ENCODE data around the gene GSDMA. TPM values are rescaled to one million over a fixed set of nuclear protein-coding genes. Genes with fewer than 3 reads are reported as not detected.

GSDMA gene
- total and polyA plus RNA-seq, 2 experiments from 2014 or later, result not detected

GRCh38 chr17:39935909-39936308, 26.9 kb upstream of the GSDMA start:
- no peaks in the 10 kb centered on the region for H3K36me3 ChIP-seq
- no peaks in the 10 kb centered on the region for H3K4me1 ChIP-seq (ENCODE audit: low read depth)
- H3K4me3 ChIP-seq, result no peak overlapping the region
- no peaks in the 10 kb centered on the region for H3K27me3 ChIP-seq
- no peak overlapping the region for H3K27ac ChIP-seq
- H3K9me3 ChIP-seq (ENCODE audit: low read depth), result no peaks in the 10 kb centered on the region
- TF ChIP-seq CTCF (IDR thresholded peaks at IDR 0.05; ENCODE audit: low read depth, low read length), result no peak
- DNase-seq (ENCODE audit: low read depth in 1 of 2, low spot score in 1 of 2), result no peak

- Histone ChIP-seq H3K9me3 (ENCODE audit: low read depth) (no peaks in the 10 kb centered on the region), H3K4me1 (ENCODE audit: low read depth) (no peaks in the 10 kb centered on the region), H3K4me3 (no peak overlapping the region), H3K36me3 (no peaks in the 10 kb centered on the region), H3K27me3 (no peaks in the 10 kb centered on the region), H3K27ac (no peak overlapping the region)
- no peak for TF ChIP-seq CTCF (IDR thresholded peaks at IDR 0.05; ENCODE audit: low read depth, low read length)
- DNase-seq (ENCODE audit: low read depth in 1 of 2, low spot score in 1 of 2), result no peak
These were observed 25.4 kb upstream of the GSDMA start for GRCh38 chr17:39937447-39937846.

- DNase-seq (ENCODE audit: low read depth in 1 of 2, low spot score in 1 of 2), result no peak
- no peaks in the 10 kb centered on the region for H3K27me3 ChIP-seq
- H3K36me3 ChIP-seq, result no peaks in the 10 kb centered on the region
- H3K27ac ChIP-seq, result no peak overlapping the region
- H3K9me3 ChIP-seq (ENCODE audit: low read depth), result no peaks in the 10 kb centered on the region
- no peak overlapping the region for H3K4me3 ChIP-seq
- no peaks in the 10 kb centered on the region for H3K4me1 ChIP-seq (ENCODE audit: low read depth)
- TF ChIP-seq CTCF (IDR thresholded peaks at IDR 0.05; ENCODE audit: low read depth, low read length), result no peak
These were observed 24.5 kb upstream of the GSDMA start for GRCh38 chr17:39938140-39938869.

GRCh38 chr17:39939106-39939505, 23.7 kb upstream of the GSDMA start:
- no peaks in the 10 kb centered on the region for H3K9me3 ChIP-seq (ENCODE audit: low read depth)
- DNase-seq (ENCODE audit: low read depth in 1 of 2, low spot score in 1 of 2), result no peak
- no peaks in the 10 kb centered on the region for H3K27me3 ChIP-seq
- H3K27ac ChIP-seq, result no peak overlapping the region
- H3K4me1 ChIP-seq (ENCODE audit: low read depth), result no peaks in the 10 kb centered on the region
- no peak for TF ChIP-seq CTCF (IDR thresholded peaks at IDR 0.05; ENCODE audit: low read depth, low read length)
- no peaks in the 10 kb centered on the region for H3K36me3 ChIP-seq
- H3K4me3 ChIP-seq, result no peak overlapping the region

- Histone ChIP-seq H3K27ac (no peak overlapping the region), H3K36me3 (no peaks in the 10 kb centered on the region), H3K9me3 (ENCODE audit: low read depth) (no peaks in the 10 kb centered on the region), H3K4me3 (no peak overlapping the region), H3K4me1 (ENCODE audit: low read depth) (no peaks in the 10 kb centered on the region), H3K27me3 (no peaks in the 10 kb centered on the region)
- peak in 1 of 2 donors; percentile 72 for DNase-seq (ENCODE audit: low read depth in 1 of 2, low spot score in 1 of 2)
- peak; percentile 58 for TF ChIP-seq CTCF (IDR thresholded peaks at IDR 0.05; ENCODE audit: low read depth, low read length)
These were observed 23.0 kb upstream of the GSDMA start for GRCh38 chr17:39939588-39940419.
